ENCODE measurements around the gene PEX14. TPM values are rescaled to one million over a fixed set of nuclear protein-coding genes. Genes with fewer than 3 reads are reported as not detected.

The PEX14 gene
- total and polyA plus RNA-seq, 2 donors (not counting 3 experiments of a cell fraction or from before 2014, with no cell fraction given) = 19.5 to 26.5 TPM

DNA sequence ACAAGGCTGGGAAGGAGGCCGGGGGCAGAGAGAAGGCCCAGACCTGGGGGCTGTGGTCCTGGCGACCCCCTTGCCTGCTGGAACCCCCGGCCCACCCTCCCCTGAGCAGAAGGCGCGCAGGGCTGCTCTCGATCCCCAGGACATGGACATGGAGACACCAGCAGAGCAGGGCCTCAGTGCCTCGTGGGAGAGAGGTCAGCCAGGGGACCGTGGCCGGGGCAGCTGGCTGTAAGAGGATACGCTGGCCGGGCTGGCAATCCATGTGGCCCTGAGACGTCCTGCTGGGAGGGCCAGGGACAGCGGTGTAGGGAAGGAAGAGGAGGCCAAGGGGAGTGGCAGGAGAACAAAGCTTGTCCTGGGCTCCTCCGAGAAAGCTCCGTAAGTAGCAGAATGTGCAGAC is 189.5 kb downstream of the PEX14 start:
- no peaks in the 10 kb centered on the region for H4K20me1 ChIP-seq (replicated peaks; ENCODE audit: control insufficient read depth, extremely low read depth, insufficient read depth, low read length)
- dilution Hi-C loops (cut with MboI; ENCODE audit: extremely low pct_ligation_motif_present, low sequenced_read_pairs) (no loop called here), intact Hi-C loops (cut with micrococcal nuclease) (no loop called here)
- FAIRE-seq = no peak
- no peak for DNase-seq (ENCODE audit: low read depth, low spot score)
- no peaks in the 10 kb centered on the region for H3K36me3 ChIP-seq (ENCODE audit: control insufficient read depth in 2 of 2, extremely low read depth in 1 of 2, insufficient read depth in 2 of 2, low read length in 2 of 2)
- no peak overlapping the region for H3K9ac ChIP-seq (replicated peaks; ENCODE audit: extremely low read depth, insufficient read depth, low read length)
- no peaks in the 10 kb centered on the region for H3K9me3 ChIP-seq (replicated peaks; ENCODE audit: control insufficient read depth, insufficient read depth, low read length)
- TF ChIP-seq GATA2 (IDR thresholded peaks at IDR 0.05; ENCODE audit: insufficient read depth, insufficient read length, low read depth, low read length) (no peak), JUN (IDR thresholded peaks at IDR 0.05; ENCODE audit: borderline replicate concordance, insufficient read depth, insufficient read length, low read depth) (no peak), MYC (IDR thresholded peaks at IDR 0.05; ENCODE audit: low read depth, low read length) (no peak), POLR2AphosphoS5 (IDR thresholded peaks at IDR 0.05; ENCODE audit: insufficient read depth, low read depth, low read length) (no peak), FOS (IDR thresholded peaks at IDR 0.05; ENCODE audit: borderline replicate concordance, insufficient read depth, low read length) (no peak), EZH2 (IDR thresholded peaks at IDR 0.05; ENCODE audit: borderline replicate concordance, low read depth, low read length, severe bottlenecking) (no peak), POLR2A (IDR thresholded peaks at IDR 0.05; ENCODE audit: low read depth, low read length) (no peak)
- TF ChIP-seq, protein P1, sequence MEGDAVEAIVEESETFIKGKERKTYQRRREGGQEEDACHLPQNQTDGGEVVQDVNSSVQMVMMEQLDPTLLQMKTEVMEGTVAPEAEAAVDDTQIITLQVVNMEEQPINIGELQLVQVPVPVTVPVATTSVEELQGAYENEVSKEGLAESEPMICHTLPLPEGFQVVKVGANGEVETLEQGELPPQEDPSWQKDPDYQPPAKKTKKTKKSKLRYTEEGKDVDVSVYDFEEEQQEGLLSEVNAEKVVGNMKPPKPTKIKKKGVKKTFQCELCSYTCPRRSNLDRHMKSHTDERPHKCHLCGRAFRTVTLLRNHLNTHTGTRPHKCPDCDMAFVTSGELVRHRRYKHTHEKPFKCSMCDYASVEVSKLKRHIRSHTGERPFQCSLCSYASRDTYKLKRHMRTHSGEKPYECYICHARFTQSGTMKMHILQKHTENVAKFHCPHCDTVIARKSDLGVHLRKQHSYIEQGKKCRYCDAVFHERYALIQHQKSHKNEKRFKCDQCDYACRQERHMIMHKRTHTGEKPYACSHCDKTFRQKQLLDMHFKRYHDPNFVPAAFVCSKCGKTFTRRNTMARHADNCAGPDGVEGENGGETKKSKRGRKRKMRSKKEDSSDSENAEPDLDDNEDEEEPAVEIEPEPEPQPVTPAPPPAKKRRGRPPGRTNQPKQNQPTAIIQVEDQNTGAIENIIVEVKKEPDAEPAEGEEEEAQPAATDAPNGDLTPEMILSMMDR (IDR thresholded peaks at IDR 0.05; ENCODE audit: extremely low read depth in 1 of 2, insufficient read depth in 1 of 2, low read depth in 1 of 2, low read length in 2 of 2) = no peak
- TF ChIP-seq, protein P2, sequence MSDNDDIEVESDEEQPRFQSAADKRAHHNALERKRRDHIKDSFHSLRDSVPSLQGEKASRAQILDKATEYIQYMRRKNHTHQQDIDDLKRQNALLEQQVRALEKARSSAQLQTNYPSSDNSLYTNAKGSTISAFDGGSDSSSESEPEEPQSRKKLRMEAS (IDR thresholded peaks at IDR 0.05; ENCODE audit: insufficient read depth, insufficient read length) = no peak
- no peaks in the 10 kb centered on the region for H3K79me2 ChIP-seq (ENCODE audit: control insufficient read depth, insufficient read depth, low read length)
- H2AFZ ChIP-seq (ENCODE audit: low read depth, low read length) = no peak overlapping the region
- H3K4me3 ChIP-seq (replicated peaks in 1 of 3; ENCODE audit: insufficient read depth in 1 of 3, low read depth in 1 of 3, low read length in 3 of 3) = no peak overlapping the region
- H3K27ac ChIP-seq (ENCODE audit: insufficient read depth, low read depth, low read length) = no peak overlapping the region
- H3K4me2 ChIP-seq (ENCODE audit: insufficient read depth, low read length) = no peak overlapping the region
- no peaks in the 10 kb centered on the region for H3K27me3 ChIP-seq (ENCODE audit: control insufficient read depth in 2 of 2, insufficient read depth in 2 of 2, low read length in 2 of 2)
- ChIA-PET CTCF (no interaction called here), POLR2A (no interaction called here)
- no TSS peak for BruUV-seq (replicated peaks)
- no peaks in the 10 kb centered on the region for H3K4me1 ChIP-seq (ENCODE audit: control insufficient read depth, extremely low read depth, insufficient read depth, low read length)
- no peaks in the 10 kb centered on the region for H3K9me1 ChIP-seq (replicated peaks; ENCODE audit: control insufficient read depth, extremely low read depth, insufficient read depth, low read length)

Measured in endothelial cell of umbilical vein (primary cell).